HepG2 (cell line): ENCODE data around the gene ACTN4. TPM values are rescaled to one million over a fixed set of nuclear protein-coding genes. Genes with fewer than 3 reads are reported as not detected.

Experiments
- CHD2 ChIP-seq: IDR thresholded peaks from 2 replicates; pipeline ENCODE4 v1.6.1; 2011; ENCODE audit warnings: low read depth, low read length, improper control_type of control experiment
- HMG20A ChIP-seq: IDR thresholded peaks from 2 replicates; pipeline ENCODE4 v1.6.1; 2016; ENCODE audit warnings: borderline replicate concordance
- ISX ChIP-seq: sonication (generic); formaldehyde crosslinking; conservative IDR thresholded peaks from 2 replicates; pipeline ENCODE4 v1.5.0; 2020; ENCODE audit warnings: missing genetic modification reagents
- JUND ChIP-seq: sonication (generic); formaldehyde crosslinking; IDR thresholded peaks from 2 replicates; pipeline ENCODE4 v1.8.0; 2022; ENCODE audit warnings: mild to moderate bottlenecking, missing genetic modification reagents
- KLF6 ChIP-seq: IDR thresholded peaks from 2 replicates; pipeline ENCODE4 v1.8.0; 2016; ENCODE audit warnings: missing biosample characterization, missing genetic modification reagents
- SIN3B ChIP-seq: fragments of 150-350 bp; IDR thresholded peaks from 2 replicates; pipeline ENCODE4 v1.6.1; 2014; ENCODE audit warnings: low read length
- SMYD3 ChIP-seq: sonication (generic); formaldehyde crosslinking; IDR thresholded peaks from 2 replicates; pipeline ENCODE4 v1.8.1; 2023; ENCODE audit warnings: mild to moderate bottlenecking, missing genetic modification reagents
- ZFP1 ChIP-seq: IDR thresholded peaks from 2 replicates; pipeline ENCODE4 v1.6.1; 2016
- ZNF12 ChIP-seq: sonication (generic); formaldehyde crosslinking; IDR thresholded peaks from 2 replicates; pipeline ENCODE4 v1.5.0; 2020; ENCODE audit warnings: missing genetic modification reagents
- ZNF431 ChIP-seq: sonication (generic); formaldehyde crosslinking; IDR thresholded peaks from 2 replicates; pipeline ENCODE4 v1.9.0; 2022; ENCODE audit warnings: missing genetic modification reagents, low read depth, mild to moderate bottlenecking, borderline replicate concordance
- ZNF878 ChIP-seq: sonication (generic); formaldehyde crosslinking; IDR thresholded peaks from 2 replicates; pipeline ENCODE4 v1.8.1; 2023; ENCODE audit warnings: mild to moderate bottlenecking, missing genetic modification reagents, moderate library complexity
- polyA plus RNA-seq, 8 experiments: library from polyadenylated mRNA; depleted of rRNA in 3 of 8; stranded (reverse) in 7 of 8; unstranded in 1 of 8; fragments of >200 nt; fragmentation: Illumina TruSeq in 4 of 8; extraction: Trizol in 4 of 8; gene quantifications; 2 replicates each; pipeline versions ENCODE4 v1.2.1 to v1.2.3, GENCODE V29; 2011 to 2016; ENCODE audit warnings: low read depth in 4 of 8, missing spikeins in 1 of 8, mixed read lengths in 1 of 8; ENCODE audit not compliant: insufficient read depth in 1 of 8
- total RNA-seq, 5 experiments: library from RNA; depleted of rRNA; stranded (reverse); fragments of >200 nt; fragmentation: Illumina TruSeq; extraction: Trizol; gene quantifications; 2 replicates each; pipeline ENCODE4 v1.2.3, GENCODE V29; 2016; ENCODE audit warnings: low read depth in 1 of 5
- TF ChIP-seq, protein P1 (sequence below), 2 experiments: sonication (generic) in 1 of 2; formaldehyde crosslinking in 1 of 2; IDR thresholded peaks; 2 replicates each; pipeline versions ENCODE4 v1.4.0 to v1.6.1; 2016 to 2020; ENCODE audit warnings: borderline replicate concordance in 1 of 2, low read depth in 1 of 2, mild to moderate bottlenecking in 1 of 2, missing genetic modification reagents in 1 of 2
- TF ChIP-seq, protein P2 (sequence below): sonication (generic); formaldehyde crosslinking; IDR thresholded peaks from 2 replicates; pipeline ENCODE4 v1.5.0; 2020; ENCODE audit warnings: mild to moderate bottlenecking, low read depth, missing genetic modification reagents, borderline replicate concordance
- TF ChIP-seq, protein P3 (sequence below): sonication (generic); formaldehyde crosslinking; IDR thresholded peaks from 2 replicates; pipeline ENCODE4 v1.5.1; 2020; ENCODE audit warnings: missing genetic modification reagents, mild to moderate bottlenecking, borderline replicate concordance
- TF ChIP-seq, protein P4 (sequence below): sonication (generic); formaldehyde crosslinking; IDR thresholded peaks from 2 replicates; pipeline ENCODE4 v1.5.1; 2020; ENCODE audit warnings: missing genetic modification reagents, mild to moderate bottlenecking, borderline replicate concordance
- TF ChIP-seq, protein P5 (sequence below): sonication (generic); formaldehyde crosslinking; IDR thresholded peaks from 2 replicates; pipeline ENCODE4 v1.4.0; 2020; ENCODE audit warnings: missing genetic modification reagents, borderline replicate concordance
- TF ChIP-seq, protein P6 (sequence below): sonication (generic); formaldehyde crosslinking; IDR thresholded peaks from 2 replicates; pipeline ENCODE4 v1.8.1; 2023; ENCODE audit warnings: missing genetic modification reagents, mild to moderate bottlenecking, borderline replicate concordance
- TF ChIP-seq, protein P7 (sequence below): sonication (generic); formaldehyde crosslinking; IDR thresholded peaks from 2 replicates; pipeline ENCODE4 v1.9.0; 2021; ENCODE audit warnings: missing genetic modification reagents, borderline replicate concordance

ACTN4 gene
- total and polyA plus RNA-seq, 2 of the 13 experiments (the other 11 are each of a cell fraction or from before 2014, with no cell fraction given): 171 to 192 TPM

DNA sequence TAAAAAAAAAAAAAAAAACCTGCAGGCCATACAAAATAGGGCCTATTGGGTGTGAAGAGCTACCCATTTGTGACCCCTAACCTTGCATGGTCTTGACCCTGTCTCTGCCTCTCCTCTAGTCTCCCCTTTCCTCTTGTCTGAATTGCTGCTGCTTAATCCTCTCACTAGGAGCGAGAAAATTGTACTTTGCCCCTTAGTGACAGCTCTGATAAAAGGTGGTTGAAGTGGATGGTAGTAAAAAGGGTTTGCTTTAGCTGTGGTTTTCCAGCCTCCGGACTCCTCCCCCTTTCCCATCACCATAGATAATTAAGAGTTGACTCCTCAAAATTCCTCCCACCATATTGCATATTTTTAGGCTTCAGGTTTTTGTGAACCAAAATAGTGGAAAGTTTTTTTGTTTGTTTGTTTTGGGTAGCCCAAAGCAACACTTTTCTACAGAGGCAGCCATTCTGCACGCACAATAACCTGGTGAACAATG lies 23.5 kb downstream of the ACTN4 start (continued):
- TF ChIP-seq, protein P1, sequence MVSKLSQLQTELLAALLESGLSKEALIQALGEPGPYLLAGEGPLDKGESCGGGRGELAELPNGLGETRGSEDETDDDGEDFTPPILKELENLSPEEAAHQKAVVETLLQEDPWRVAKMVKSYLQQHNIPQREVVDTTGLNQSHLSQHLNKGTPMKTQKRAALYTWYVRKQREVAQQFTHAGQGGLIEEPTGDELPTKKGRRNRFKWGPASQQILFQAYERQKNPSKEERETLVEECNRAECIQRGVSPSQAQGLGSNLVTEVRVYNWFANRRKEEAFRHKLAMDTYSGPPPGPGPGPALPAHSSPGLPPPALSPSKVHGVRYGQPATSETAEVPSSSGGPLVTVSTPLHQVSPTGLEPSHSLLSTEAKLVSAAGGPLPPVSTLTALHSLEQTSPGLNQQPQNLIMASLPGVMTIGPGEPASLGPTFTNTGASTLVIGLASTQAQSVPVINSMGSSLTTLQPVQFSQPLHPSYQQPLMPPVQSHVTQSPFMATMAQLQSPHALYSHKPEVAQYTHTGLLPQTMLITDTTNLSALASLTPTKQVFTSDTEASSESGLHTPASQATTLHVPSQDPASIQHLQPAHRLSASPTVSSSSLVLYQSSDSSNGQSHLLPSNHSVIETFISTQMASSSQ (IDR thresholded peaks at IDR 0.05; ENCODE audit: low read depth): no peak
- TF ChIP-seq, protein P1 (CRISPR knock-in tag; IDR thresholded peaks at IDR 0.05; ENCODE audit: borderline replicate concordance): no peak
- no peak for TF ChIP-seq ZNF878
- TF ChIP-seq SMYD3: no peak
- no peak for TF ChIP-seq SIN3B
- TF ChIP-seq, protein P2, sequence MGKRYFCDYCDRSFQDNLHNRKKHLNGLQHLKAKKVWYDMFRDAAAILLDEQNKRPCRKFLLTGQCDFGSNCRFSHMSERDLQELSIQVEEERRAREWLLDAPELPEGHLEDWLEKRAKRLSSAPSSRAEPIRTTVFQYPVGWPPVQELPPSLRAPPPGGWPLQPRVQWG (CRISPR knock-in tag): no peak
- TF ChIP-seq KLF6 (CRISPR knock-in tag): no peak
- TF ChIP-seq, protein P3, sequence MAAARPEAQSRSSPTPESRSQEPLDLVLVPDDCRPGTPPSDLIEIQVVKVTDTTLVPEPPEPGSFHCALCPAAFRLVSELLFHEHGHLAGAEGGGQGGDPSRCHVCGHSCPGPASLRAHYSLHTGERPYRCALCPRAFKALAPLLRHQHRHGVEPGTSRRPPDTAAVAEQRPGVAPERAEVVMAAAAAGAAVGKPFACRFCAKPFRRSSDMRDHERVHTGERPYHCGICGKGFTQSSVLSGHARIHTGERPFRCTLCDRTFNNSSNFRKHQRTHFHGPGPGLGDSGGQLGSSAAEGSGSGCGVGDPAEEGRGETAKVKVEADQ (CRISPR knock-in tag): no peak
- TF ChIP-seq, protein P4, sequence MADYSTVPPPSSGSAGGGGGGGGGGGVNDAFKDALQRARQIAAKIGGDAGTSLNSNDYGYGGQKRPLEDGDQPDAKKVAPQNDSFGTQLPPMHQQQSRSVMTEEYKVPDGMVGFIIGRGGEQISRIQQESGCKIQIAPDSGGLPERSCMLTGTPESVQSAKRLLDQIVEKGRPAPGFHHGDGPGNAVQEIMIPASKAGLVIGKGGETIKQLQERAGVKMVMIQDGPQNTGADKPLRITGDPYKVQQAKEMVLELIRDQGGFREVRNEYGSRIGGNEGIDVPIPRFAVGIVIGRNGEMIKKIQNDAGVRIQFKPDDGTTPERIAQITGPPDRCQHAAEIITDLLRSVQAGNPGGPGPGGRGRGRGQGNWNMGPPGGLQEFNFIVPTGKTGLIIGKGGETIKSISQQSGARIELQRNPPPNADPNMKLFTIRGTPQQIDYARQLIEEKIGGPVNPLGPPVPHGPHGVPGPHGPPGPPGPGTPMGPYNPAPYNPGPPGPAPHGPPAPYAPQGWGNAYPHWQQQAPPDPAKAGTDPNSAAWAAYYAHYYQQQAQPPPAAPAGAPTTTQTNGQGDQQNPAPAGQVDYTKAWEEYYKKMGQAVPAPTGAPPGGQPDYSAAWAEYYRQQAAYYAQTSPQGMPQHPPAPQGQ (CRISPR knock-in tag): no peak
- TF ChIP-seq, protein P5, sequence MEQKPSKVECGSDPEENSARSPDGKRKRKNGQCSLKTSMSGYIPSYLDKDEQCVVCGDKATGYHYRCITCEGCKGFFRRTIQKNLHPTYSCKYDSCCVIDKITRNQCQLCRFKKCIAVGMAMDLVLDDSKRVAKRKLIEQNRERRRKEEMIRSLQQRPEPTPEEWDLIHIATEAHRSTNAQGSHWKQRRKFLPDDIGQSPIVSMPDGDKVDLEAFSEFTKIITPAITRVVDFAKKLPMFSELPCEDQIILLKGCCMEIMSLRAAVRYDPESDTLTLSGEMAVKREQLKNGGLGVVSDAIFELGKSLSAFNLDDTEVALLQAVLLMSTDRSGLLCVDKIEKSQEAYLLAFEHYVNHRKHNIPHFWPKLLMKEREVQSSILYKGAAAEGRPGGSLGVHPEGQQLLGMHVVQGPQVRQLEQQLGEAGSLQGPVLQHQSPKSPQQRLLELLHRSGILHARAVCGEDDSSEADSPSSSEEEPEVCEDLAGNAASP (CRISPR knock-in tag): peak; percentile 35; the same call in 1 of the 2 replicates
- 0 out of 2 replicates have a peak, but pooled peaks have one; percentile 16 for TF ChIP-seq HMG20A (CRISPR knock-in tag)
- 0 out of 2 replicates have a peak, but pooled peaks have one; percentile 37 for TF ChIP-seq ZFP1 (CRISPR knock-in tag)
- no peak for TF ChIP-seq ISX (CRISPR knock-in tag)
- TF ChIP-seq CHD2: no peak
- TF ChIP-seq ZNF12: no peak
- no peak for TF ChIP-seq ZNF431 (CRISPR knock-in tag)
- TF ChIP-seq, protein P6, sequence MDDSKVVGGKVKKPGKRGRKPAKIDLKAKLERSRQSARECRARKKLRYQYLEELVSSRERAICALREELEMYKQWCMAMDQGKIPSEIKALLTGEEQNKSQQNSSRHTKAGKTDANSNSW: no peak
- TF ChIP-seq, protein P7, sequence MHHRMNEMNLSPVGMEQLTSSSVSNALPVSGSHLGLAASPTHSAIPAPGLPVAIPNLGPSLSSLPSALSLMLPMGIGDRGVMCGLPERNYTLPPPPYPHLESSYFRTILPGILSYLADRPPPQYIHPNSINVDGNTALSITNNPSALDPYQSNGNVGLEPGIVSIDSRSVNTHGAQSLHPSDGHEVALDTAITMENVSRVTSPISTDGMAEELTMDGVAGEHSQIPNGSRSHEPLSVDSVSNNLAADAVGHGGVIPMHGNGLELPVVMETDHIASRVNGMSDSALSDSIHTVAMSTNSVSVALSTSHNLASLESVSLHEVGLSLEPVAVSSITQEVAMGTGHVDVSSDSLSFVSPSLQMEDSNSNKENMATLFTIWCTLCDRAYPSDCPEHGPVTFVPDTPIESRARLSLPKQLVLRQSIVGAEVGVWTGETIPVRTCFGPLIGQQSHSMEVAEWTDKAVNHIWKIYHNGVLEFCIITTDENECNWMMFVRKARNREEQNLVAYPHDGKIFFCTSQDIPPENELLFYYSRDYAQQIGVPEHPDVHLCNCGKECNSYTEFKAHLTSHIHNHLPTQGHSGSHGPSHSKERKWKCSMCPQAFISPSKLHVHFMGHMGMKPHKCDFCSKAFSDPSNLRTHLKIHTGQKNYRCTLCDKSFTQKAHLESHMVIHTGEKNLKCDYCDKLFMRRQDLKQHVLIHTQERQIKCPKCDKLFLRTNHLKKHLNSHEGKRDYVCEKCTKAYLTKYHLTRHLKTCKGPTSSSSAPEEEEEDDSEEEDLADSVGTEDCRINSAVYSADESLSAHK (CRISPR knock-in tag): no peak
- TF ChIP-seq JUND (CRISPR knock-in tag): no peak
